Naive B cell (primary cell): ENCODE results near the gene CCDC196. TPM values are rescaled to one million over a fixed set of nuclear protein-coding genes. Genes with fewer than 3 reads are reported as not detected.
"Not testable (repeated sequence)": the region's sequence is repeated elsewhere in the genome, so short reads cannot be mapped to it uniquely, and the experiment has no call there.

Source experiments
- ATAC-seq, 2 donors: fragments of 150-1000 bp; cut with Tn5 transposase; 2 replicates each; pipeline ENCODE4 v1.10.0; 2021; ENCODE audit warnings: low read depth in 2 of 2, mild to moderate bottlenecking in 2 of 2, moderate library complexity in 2 of 2
- DNase-seq: peaks from one replicate; pipeline ENCODE4 v3.0.0; 2022
- H3K27ac Mint-ChIP-seq, 6 donors: one replicate each; pipeline ENCODE4 v1.8.0; 2020 to 2022; ENCODE audit warnings: mild to moderate bottlenecking in 6 of 6, mixed read lengths in 6 of 6, moderate library complexity in 5 of 6, inconsistent platforms in 2 of 6
- H3K27me3 Mint-ChIP-seq, 3 donors: one replicate each; pipeline ENCODE4 v1.8.0; 2021 to 2022; ENCODE audit warnings: mixed read lengths in 3 of 3, mild to moderate bottlenecking in 1 of 3
- H3K36me3 Mint-ChIP-seq, 2 donors: one replicate each; pipeline ENCODE4 v1.8.0; 2020 to 2022; ENCODE audit warnings: mixed read lengths in 2 of 2, inconsistent platforms in 1 of 2, mild to moderate bottlenecking in 1 of 2
- H3K4me1 Mint-ChIP-seq, 3 donors: one replicate each; pipeline ENCODE4 v1.8.0; 2020 to 2022; ENCODE audit warnings: mixed read lengths in 3 of 3, inconsistent platforms in 1 of 3, mild to moderate bottlenecking in 1 of 3, moderate library complexity in 1 of 3
- H3K4me3 Mint-ChIP-seq, 8 donors: one replicate each; pipeline ENCODE4 v1.8.0; 2020 to 2022; ENCODE audit warnings: mild to moderate bottlenecking in 8 of 8, mixed read lengths in 8 of 8, moderate library complexity in 8 of 8, inconsistent platforms in 2 of 8
- H3K9me3 Mint-ChIP-seq, 7 donors: one replicate each; pipeline ENCODE4 v1.8.0; 2020 to 2022; ENCODE audit warnings: mixed read lengths in 7 of 7, mild to moderate bottlenecking in 5 of 7, inconsistent platforms in 2 of 7, moderate library complexity in 1 of 7
- polyA plus RNA-seq, 6 donors: library from polyadenylated mRNA; unstranded; fragments of 300-500 nt; fragmentation: Illumina TruSeq; gene quantifications; one replicate each; pipeline ENCODE4 v1.2.3, GENCODE V29; 2021; ENCODE audit warnings: low read depth in 6 of 6

CCDC196 gene
- polyA plus RNA-seq, 6 donors from 2014 or later: not detected

GRCh38 chr14:66502836-66503235 lies 16.7 kb downstream of the CCDC196 start:
- H3K27ac Mint-ChIP-seq, H3K4me3 Mint-ChIP-seq, H3K27me3 Mint-ChIP-seq, DNase-seq, H3K9me3 Mint-ChIP-seq, H3K36me3 Mint-ChIP-seq, ATAC-seq: not testable (repeated sequence)
- peaks cover 6 to 11% (median 10%) of the 10 kb centered on the region in 3 donors for H3K4me1 Mint-ChIP-seq

GRCh38 chr14:66503532-66503931 lies 17.4 kb downstream of the CCDC196 start:
- no peaks in the 10 kb centered on the region for H3K9me3 Mint-ChIP-seq
- ATAC-seq: no peak

GRCh38 chr14:66507181-66507721 lies 21.1 kb downstream of the CCDC196 start:
- Mint-ChIP-seq H3K9me3 (no peaks in the 10 kb centered on the region), H3K27me3 (peaks cover 5 to 15% (median 6%) of the 10 kb centered on the region in 3 donors), H3K36me3 (no peaks in the 10 kb centered on the region), H3K27ac (peak overlapping the region in 3 of 6 donors; percentile 46 to 96 (median 84)), H3K4me1 (peaks cover 22 to 27% (median 24%) of the 10 kb centered on the region in 3 donors), H3K4me3 (peak overlapping the region; percentile 87 to 100 (median 98))
- DNase-seq (no peak), ATAC-seq (peak; percentile 3)

More at GRCh38 chr14:66503532-66503931, 17.4 kb downstream of the CCDC196 start:
- DNase-seq: no peak
- H3K4me1 Mint-ChIP-seq: peaks cover 5 to 11% (median 10%) of the 10 kb centered on the region in 3 donors
- no peaks in the 10 kb centered on the region for H3K36me3 Mint-ChIP-seq
- H3K4me3 Mint-ChIP-seq: peak overlapping the region in 1 of 8 donors; percentile 49
- peaks cover 0 to 5% (median 0%) of the 10 kb centered on the region in 3 donors for H3K27me3 Mint-ChIP-seq
- no peak overlapping the region for H3K27ac Mint-ChIP-seq

- H3K27ac Mint-ChIP-seq: peak within 1 kb of the TSS; percentile 49 to 96 (median 88)
- H3K36me3 Mint-ChIP-seq: no peaks in the 10 kb centered on the region
- DNase-seq: peak; percentile 80
- peaks cover 20 to 27% (median 24%) of the 10 kb centered on the region in 3 donors for H3K4me1 Mint-ChIP-seq
- H3K4me3 Mint-ChIP-seq: peak within 1 kb of the TSS; percentile 87 to 100 (median 98)
- peak; percentile 76 to 78 for ATAC-seq
- no peaks in the 10 kb centered on the region for H3K9me3 Mint-ChIP-seq
- H3K27me3 Mint-ChIP-seq: peaks cover 2 to 15% (median 6%) of the 10 kb centered on the region in 3 donors
Measured at GRCh38 chr14:66507722-66508546, 21.8 kb downstream of the CCDC196 start, which contains the start of gene GPHN. TSS of gene GPHN (plus strand) at chr14:66508147.

- ATAC-seq (peak; percentile 2 to 3), DNase-seq (no peak)
- Mint-ChIP-seq H3K9me3 (no peaks in the 10 kb centered on the region), H3K36me3 (no peaks in the 10 kb centered on the region), H3K4me1 (peaks cover 19 to 31% (median 28%) of the 10 kb centered on the region in 3 donors), H3K27ac (peak overlapping the region in 5 of 6 donors; percentile 49 to 96 (median 91)), H3K4me3 (peak overlapping the region; percentile 87 to 100 (median 98)), H3K27me3 (peaks cover 0 to 15% (median 6%) of the 10 kb centered on the region in 3 donors)
Measured at GRCh38 chr14:66508547-66508845, 22.3 kb downstream of the CCDC196 start.

- peak overlapping the region; percentile 80 to 96 (median 92) for H3K4me3 Mint-ChIP-seq
- peak; percentile 41 for DNase-seq
- peaks cover 19 to 31% (median 29%) of the 10 kb centered on the region in 3 donors for H3K4me1 Mint-ChIP-seq
- no peaks in the 10 kb centered on the region for H3K9me3 Mint-ChIP-seq
- H3K27me3 Mint-ChIP-seq: peaks cover 0 to 15% (median 6%) of the 10 kb centered on the region in 3 donors
- peak overlapping the region in 3 of 6 donors; percentile 10 to 83 (median 49) for H3K27ac Mint-ChIP-seq
- peak; percentile 21 to 29 for ATAC-seq
- H3K36me3 Mint-ChIP-seq: no peaks in the 10 kb centered on the region
Measured at GRCh38 chr14:66508846-66509621, 22.9 kb downstream of the CCDC196 start.

- Mint-ChIP-seq H3K36me3 (no peaks in the 10 kb centered on the region), H3K4me1 (peaks cover 19 to 33% (median 29%) of the 10 kb centered on the region in 3 donors), H3K4me3 (peak overlapping the region in 7 of 8 donors; percentile 80 to 96 (median 93)), H3K27ac (no peak overlapping the region), H3K9me3 (no peaks in the 10 kb centered on the region), H3K27me3 (peaks cover 0 to 15% (median 6%) of the 10 kb centered on the region in 3 donors)
- DNase-seq: no peak
- no peak for ATAC-seq
Measured at GRCh38 chr14:66509874-66510273, 23.7 kb downstream of the CCDC196 start.

- Mint-ChIP-seq H3K27me3 (peaks cover 0 to 15% (median 6%) of the 10 kb centered on the region in 3 donors), H3K36me3 (no peaks in the 10 kb centered on the region), H3K4me3 (no peak overlapping the region), H3K4me1 (peaks cover 18 to 35% (median 24%) of the 10 kb centered on the region in 3 donors), H3K27ac (no peak overlapping the region), H3K9me3 (no peaks in the 10 kb centered on the region)
- ATAC-seq (no peak), DNase-seq (no peak)
Measured at GRCh38 chr14:66511849-66512248, 25.7 kb downstream of the CCDC196 start.

- peaks cover 8 to 32% (median 14%) of the 10 kb centered on the region in 3 donors for H3K4me1 Mint-ChIP-seq
- H3K27ac Mint-ChIP-seq: no peak overlapping the region
- peaks cover 0 to 8% (median 2%) of the 10 kb centered on the region in 7 donors for H3K9me3 Mint-ChIP-seq
- no peak for ATAC-seq
- no peak for DNase-seq
- peaks cover 0 to 15% (median 6%) of the 10 kb centered on the region in 3 donors for H3K27me3 Mint-ChIP-seq
- H3K36me3 Mint-ChIP-seq: peaks cover 0 to 6% of the 10 kb centered on the region in 2 donors
- H3K4me3 Mint-ChIP-seq: no peak overlapping the region
Measured at GRCh38 chr14:66514213-66514612, 28.0 kb downstream of the CCDC196 start.

GRCh38 chr14:66530526-66530925 lies 44.4 kb downstream of the CCDC196 start:
- peaks cover 13 to 27% (median 18%) of the 10 kb centered on the region in 3 donors for H3K4me1 Mint-ChIP-seq
- ATAC-seq (no peak), DNase-seq (no peak)
- H3K4me3 Mint-ChIP-seq: no peak overlapping the region
- H3K27ac Mint-ChIP-seq: no peak overlapping the region
- H3K27me3 Mint-ChIP-seq: no peaks in the 10 kb centered on the region
- no peaks in the 10 kb centered on the region for H3K36me3 Mint-ChIP-seq
- H3K9me3 Mint-ChIP-seq: peaks cover 0 to 4% (median 0%) of the 10 kb centered on the region in 7 donors

GRCh38 chr14:66539034-66539433 lies 52.9 kb downstream of the CCDC196 start:
- no peaks in the 10 kb centered on the region for H3K9me3 Mint-ChIP-seq
- no peaks in the 10 kb centered on the region for H3K27me3 Mint-ChIP-seq
- no peak overlapping the region for H3K4me3 Mint-ChIP-seq
- ATAC-seq: no peak
- DNase-seq: no peak
- H3K27ac Mint-ChIP-seq: no peak overlapping the region
- H3K36me3 Mint-ChIP-seq: no peaks in the 10 kb centered on the region
- peaks cover 0 to 5% (median 0%) of the 10 kb centered on the region in 3 donors for H3K4me1 Mint-ChIP-seq

GRCh38 chr14:66540038-66540437 lies 53.9 kb downstream of the CCDC196 start:
- ATAC-seq (no peak), DNase-seq (no peak)
- Mint-ChIP-seq H3K4me3 (no peak overlapping the region), H3K27ac (no peak overlapping the region), H3K27me3 (no peaks in the 10 kb centered on the region), H3K9me3 (no peaks in the 10 kb centered on the region), H3K36me3 (no peaks in the 10 kb centered on the region), H3K4me1 (peaks cover 0 to 5% (median 0%) of the 10 kb centered on the region in 3 donors)

GRCh38 chr14:66541627-66542026 lies 55.5 kb downstream of the CCDC196 start:
- no peak for DNase-seq
- ATAC-seq: no peak
- H3K4me3 Mint-ChIP-seq: no peak overlapping the region
- no peaks in the 10 kb centered on the region for H3K9me3 Mint-ChIP-seq
- no peaks in the 10 kb centered on the region for H3K4me1 Mint-ChIP-seq
- H3K36me3 Mint-ChIP-seq: no peaks in the 10 kb centered on the region
- H3K27ac Mint-ChIP-seq: no peak overlapping the region
- no peaks in the 10 kb centered on the region for H3K27me3 Mint-ChIP-seq
